GM19043 (cell line): Measurements from ENCODE around the gene MFSD1.

ENCODE experiments used
- ATAC-seq: cut with Tn5 transposase; IDR thresholded peaks from one replicate; pipeline ENCODE4 v1.9.1; 2021; ENCODE audit warnings: low read depth; ENCODE audit not compliant: unreplicated experiment

Gene MFSD1

DNA sequence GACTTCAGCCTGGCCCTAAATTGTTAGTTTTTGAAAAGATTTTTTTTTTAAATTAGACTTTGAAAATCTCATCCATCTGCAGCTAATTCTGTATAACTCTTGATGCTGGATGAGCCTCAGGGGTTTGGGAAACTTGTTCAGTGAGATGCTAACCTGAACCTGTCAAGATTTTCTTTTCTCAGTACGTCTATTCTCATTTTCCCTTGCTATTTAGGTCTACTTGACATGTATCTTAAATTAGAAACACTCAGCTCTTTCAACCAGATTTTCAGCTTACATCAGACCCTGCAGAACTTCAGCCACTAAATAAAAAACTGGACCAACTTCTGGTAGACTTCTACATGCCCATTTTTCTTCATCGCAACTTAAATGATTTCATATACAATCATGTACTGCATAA is 61.4 kb downstream of the MFSD1 start:
- no peak for ATAC-seq

GRCh38 chr3:158864492-158864891 is 62.6 kb downstream of the MFSD1 start:
- ATAC-seq, result no peak

DNA sequence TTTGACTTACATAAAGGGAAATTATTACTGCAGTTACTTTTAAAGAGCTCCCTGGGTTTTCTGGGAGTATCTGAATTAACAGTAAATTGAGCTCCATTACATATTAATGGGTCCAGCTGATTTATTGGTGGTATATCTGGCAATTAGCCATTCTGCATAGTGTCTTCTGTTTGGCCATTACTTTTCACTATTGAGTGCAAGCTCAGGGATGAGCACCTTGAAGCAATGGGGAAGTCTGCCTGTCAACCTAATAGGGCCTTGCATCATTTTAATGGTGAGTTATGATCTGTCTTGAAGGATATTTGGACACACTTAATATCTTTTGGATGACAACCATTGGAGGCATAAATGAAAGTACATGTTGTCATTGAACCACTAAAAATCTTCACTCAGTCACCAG is 73.8 kb downstream of the MFSD1 start:
- ATAC-seq, result no peak
